Thoracic aorta (tissue), 2 donors: ENCODE data around the gene MRPS11. TPM values are rescaled to one million over a fixed set of nuclear protein-coding genes. Genes with fewer than 3 reads are reported as not detected.

Source experiments
- ATAC-seq: fragments of 150-250 bp; one replicate; pipeline ENCODE4 v1.8.0; 2017; ENCODE audit warnings: low read depth; ENCODE audit not compliant: insufficient number of reproducible peaks, low FRiP score
- DNase-seq: peaks from one replicate; pipeline ENCODE4 v3.0.0-alpha.2; 2020; ENCODE audit warnings: low spot score
- H3K27ac ChIP-seq, 2 donors: fragments of 200-600 bp; sonication (generic); 1 replicate in 1 of 2; 2 replicates in 1 of 2; pipeline ENCODE4 v1.5.1; 2016; ENCODE audit warnings: mild to moderate bottlenecking in 2 of 2, moderate library complexity in 2 of 2
- H3K27me3 ChIP-seq: fragments of 200-600 bp; sonication (generic); replicated peaks from 2 replicates; pipeline ENCODE4 v1.6.0; 2016; ENCODE audit warnings: mild to moderate bottlenecking; ENCODE audit not compliant: insufficient read depth
- H3K36me3 ChIP-seq: fragments of 200-600 bp; sonication (generic); one replicate; pipeline ENCODE4 v1.5.1; 2016
- H3K4me1 ChIP-seq, 2 donors: fragments of 200-600 bp; sonication (generic); 1 replicate in 1 of 2; 2 replicates in 1 of 2; pipeline versions ENCODE4 v1.5.1 to v1.6.0; 2016; ENCODE audit warnings: low read depth in 2 of 2, mild to moderate bottlenecking in 1 of 2; ENCODE audit not compliant: control insufficient read depth in 1 of 2
- H3K4me3 ChIP-seq: fragments of 200-600 bp; sonication (generic); 2 replicates; pipeline ENCODE4 v1.5.1; 2016; ENCODE audit warnings: mild to moderate bottlenecking
- H3K9me3 ChIP-seq: fragments of 200-600 bp; sonication (generic); 2 replicates; pipeline ENCODE4 v1.5.1; 2016
- CTCF ChIP-seq: fragments of 200-600 bp; sonication (generic); IDR thresholded peaks from one replicate; pipeline ENCODE4 v1.5.1; 2019; ENCODE audit warnings: antibody characterized with exemption
- total RNA-seq, 2 donors: library from RNA; depleted of rRNA; stranded (reverse); fragments of >200 nt; gene quantifications; one replicate each; pipeline versions ENCODE4 v1.1.0 to v1.2.3, GENCODE V29; 2016

The MRPS11 gene
- total RNA-seq, 2 donors from 2014 or later: 8.5 to 37.9 TPM

- Histone ChIP-seq H3K9me3 (no peaks in the 10 kb centered on the region), H3K4me3 (no peak overlapping the region), H3K4me1 (no peaks in the 10 kb centered on the region), H3K27ac (no peak overlapping the region), H3K27me3 (no peaks in the 10 kb centered on the region), H3K36me3 (peaks cover 18% of the 10 kb centered on the region)
- ATAC-seq: no peak
- no peak for DNase-seq
- no peak for TF ChIP-seq CTCF
Observed at GRCh38 chr15:88525418-88525817, 57.9 kb downstream of the MRPS11 start.

GRCh38 chr15:88526247-88526879 is 58.9 kb downstream of the MRPS11 start:
- TF ChIP-seq CTCF: no peak
- no peak for DNase-seq
- Histone ChIP-seq H3K27ac (no peak overlapping the region), H3K27me3 (no peaks in the 10 kb centered on the region), H3K36me3 (peaks cover 26% of the 10 kb centered on the region), H3K4me3 (no peak overlapping the region), H3K4me1 (no peaks in the 10 kb centered on the region), H3K9me3 (no peaks in the 10 kb centered on the region)
- ATAC-seq: no peak

- no peak overlapping the region for H3K4me3 ChIP-seq
- H3K4me1 ChIP-seq: no peaks in the 10 kb centered on the region
- no peak overlapping the region for H3K27ac ChIP-seq
- no peak for ATAC-seq
- no peaks in the 10 kb centered on the region for H3K9me3 ChIP-seq
- peaks cover 25% of the 10 kb centered on the region for H3K36me3 ChIP-seq
- DNase-seq: no peak
- no peak for TF ChIP-seq CTCF
- no peaks in the 10 kb centered on the region for H3K27me3 ChIP-seq
Observed at GRCh38 chr15:88529021-88529630, 61.6 kb downstream of the MRPS11 start.

Other genes with a start within 250 kb of the MRPS11 start
- gene NTRK3, start 211.0 kb upstream of the MRPS11 start, total RNA-seq: 10 to 100 TPM; 84.9 to 87.3 TPM
- 10 to 100 TPM in 1 of 2 donors, 1 to 10 TPM in 1; 3.9 to 13.5 TPM for gene MRPL46, start 320 bp upstream of the MRPS11 start, total RNA-seq
- gene DET1, start 79.0 kb downstream of the MRPS11 start, total RNA-seq: 1 to 10 TPM; 6.0 to 8.5 TPM
- gene AEN, start 153.6 kb downstream of the MRPS11 start, total RNA-seq: 10 to 100 TPM; 36.0 to 36.3 TPM
- 10 to 100 TPM; 16.2 to 32.1 TPM for gene ISG20, start 171.3 kb downstream of the MRPS11 start, total RNA-seq